Ishikawa (cell line): Measurements from ENCODE around the gene HEMK1.

Experiments
- CEBPB ChIP-seq: IDR thresholded peaks from 2 replicates; pipeline ENCODE4 v1.6.1; 2012
- CREB1 ChIP-seq: IDR thresholded peaks from 2 replicates; pipeline ENCODE4 v1.6.1; 2012; ENCODE audit warnings: low read depth
- EGR1 ChIP-seq: IDR thresholded peaks from 2 replicates; pipeline ENCODE4 v1.6.1; 2012
- EP300 ChIP-seq: IDR thresholded peaks from 2 replicates; pipeline ENCODE4 v1.6.1; 2012; ENCODE audit warnings: borderline replicate concordance
- FOXM1 ChIP-seq: IDR thresholded peaks from 2 replicates; pipeline ENCODE4 v1.6.1; 2012; ENCODE audit warnings: low read depth, borderline replicate concordance
- NFIC ChIP-seq: IDR thresholded peaks from 2 replicates; pipeline ENCODE4 v1.6.1; 2012
- RAD21 ChIP-seq: IDR thresholded peaks from 2 replicates; pipeline ENCODE4 v1.6.1; 2012; ENCODE audit warnings: low read depth
- TAF1 ChIP-seq: IDR thresholded peaks from 2 replicates; pipeline ENCODE4 v1.6.1; 2012; ENCODE audit warnings: low read depth, mild to moderate bottlenecking
- TCF12 ChIP-seq: IDR thresholded peaks from 2 replicates; pipeline ENCODE4 v1.6.1; 2012; ENCODE audit warnings: low read depth
- TEAD4 ChIP-seq: IDR thresholded peaks from 2 replicates; pipeline ENCODE4 v1.6.1; 2012
- YY1 ChIP-seq: IDR thresholded peaks from 2 replicates; pipeline ENCODE4 v1.6.1; 2012; ENCODE audit warnings: low read depth
- ZBTB7A ChIP-seq: IDR thresholded peaks from 2 replicates; pipeline ENCODE4 v1.6.1; 2012; ENCODE audit warnings: low read depth
- TF ChIP-seq, protein P1 (sequence below): IDR thresholded peaks from 2 replicates; pipeline ENCODE4 v1.6.1; 2012; ENCODE audit warnings: low read depth, mild to moderate bottlenecking
- TF ChIP-seq, protein P2 (sequence below): IDR thresholded peaks from 2 replicates; pipeline ENCODE4 v1.6.1; 2012
- TF ChIP-seq, protein P3 (sequence below): IDR thresholded peaks from 2 replicates; pipeline ENCODE4 v1.6.1; 2012

HEMK1 gene

DNA sequence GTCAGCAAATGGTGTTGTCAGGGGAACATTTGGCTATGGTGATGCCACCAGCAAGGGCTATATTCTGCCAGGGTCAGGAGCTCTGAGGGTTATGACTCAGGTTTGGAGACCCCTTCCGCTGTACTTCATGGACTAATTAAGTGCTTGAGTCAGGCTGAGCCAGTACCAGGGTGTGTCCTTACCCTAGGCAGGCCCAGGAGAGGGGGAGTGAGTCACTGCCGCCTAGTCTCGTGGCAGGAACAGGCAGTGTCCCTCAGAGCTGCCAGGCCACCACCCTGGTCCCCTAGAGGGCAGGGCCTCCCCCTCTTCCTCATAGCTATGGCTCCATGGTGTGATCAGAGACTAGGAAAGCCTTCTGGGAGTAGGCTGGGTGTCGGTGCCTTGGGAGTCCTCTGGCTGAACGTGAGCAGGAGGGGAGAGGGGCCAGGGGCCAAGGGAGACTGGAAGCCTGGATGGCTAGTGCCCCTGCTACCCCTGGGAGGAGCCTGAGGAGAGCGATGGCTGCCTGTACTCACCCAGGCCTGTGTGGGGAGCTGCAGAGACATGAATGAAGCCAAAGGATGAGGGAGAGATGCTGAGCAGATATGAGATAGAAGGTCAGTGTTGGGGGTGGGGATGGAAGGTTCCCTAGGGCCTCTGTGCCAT lies 58.2 kb downstream of the HEMK1 start:
- TF ChIP-seq NFIC (no peak), RAD21 (peak; percentile 23; the same call in 1 of the 2 replicates), EGR1 (no peak)

DNA sequence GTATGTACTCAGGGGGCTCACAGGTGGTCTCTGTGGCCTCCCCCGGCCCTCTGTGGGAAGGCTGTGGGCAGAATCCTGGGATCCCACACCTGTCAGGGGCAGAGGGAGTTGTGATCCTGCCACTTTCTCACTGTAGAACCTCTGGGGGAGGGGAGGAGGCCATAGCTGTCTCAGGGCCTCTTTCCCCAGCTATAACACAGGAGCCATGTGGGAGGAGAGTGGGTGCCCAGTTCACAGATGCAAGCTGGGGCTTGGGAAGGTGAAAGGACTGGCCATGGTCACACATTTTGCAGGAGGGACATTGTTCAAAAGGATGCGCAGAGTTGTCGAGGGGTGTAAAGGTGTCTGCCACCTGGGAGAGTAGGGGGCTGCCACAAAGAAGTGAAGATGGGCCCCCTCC lies 59.3 kb downstream of the HEMK1 start:
- TF ChIP-seq YY1 = no peak
- no peak for TF ChIP-seq TCF12
- TF ChIP-seq, protein P1, sequence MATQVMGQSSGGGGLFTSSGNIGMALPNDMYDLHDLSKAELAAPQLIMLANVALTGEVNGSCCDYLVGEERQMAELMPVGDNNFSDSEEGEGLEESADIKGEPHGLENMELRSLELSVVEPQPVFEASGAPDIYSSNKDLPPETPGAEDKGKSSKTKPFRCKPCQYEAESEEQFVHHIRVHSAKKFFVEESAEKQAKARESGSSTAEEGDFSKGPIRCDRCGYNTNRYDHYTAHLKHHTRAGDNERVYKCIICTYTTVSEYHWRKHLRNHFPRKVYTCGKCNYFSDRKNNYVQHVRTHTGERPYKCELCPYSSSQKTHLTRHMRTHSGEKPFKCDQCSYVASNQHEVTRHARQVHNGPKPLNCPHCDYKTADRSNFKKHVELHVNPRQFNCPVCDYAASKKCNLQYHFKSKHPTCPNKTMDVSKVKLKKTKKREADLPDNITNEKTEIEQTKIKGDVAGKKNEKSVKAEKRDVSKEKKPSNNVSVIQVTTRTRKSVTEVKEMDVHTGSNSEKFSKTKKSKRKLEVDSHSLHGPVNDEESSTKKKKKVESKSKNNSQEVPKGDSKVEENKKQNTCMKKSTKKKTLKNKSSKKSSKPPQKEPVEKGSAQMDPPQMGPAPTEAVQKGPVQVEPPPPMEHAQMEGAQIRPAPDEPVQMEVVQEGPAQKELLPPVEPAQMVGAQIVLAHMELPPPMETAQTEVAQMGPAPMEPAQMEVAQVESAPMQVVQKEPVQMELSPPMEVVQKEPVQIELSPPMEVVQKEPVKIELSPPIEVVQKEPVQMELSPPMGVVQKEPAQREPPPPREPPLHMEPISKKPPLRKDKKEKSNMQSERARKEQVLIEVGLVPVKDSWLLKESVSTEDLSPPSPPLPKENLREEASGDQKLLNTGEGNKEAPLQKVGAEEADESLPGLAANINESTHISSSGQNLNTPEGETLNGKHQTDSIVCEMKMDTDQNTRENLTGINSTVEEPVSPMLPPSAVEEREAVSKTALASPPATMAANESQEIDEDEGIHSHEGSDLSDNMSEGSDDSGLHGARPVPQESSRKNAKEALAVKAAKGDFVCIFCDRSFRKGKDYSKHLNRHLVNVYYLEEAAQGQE = no peak
- TF ChIP-seq, protein P2, sequence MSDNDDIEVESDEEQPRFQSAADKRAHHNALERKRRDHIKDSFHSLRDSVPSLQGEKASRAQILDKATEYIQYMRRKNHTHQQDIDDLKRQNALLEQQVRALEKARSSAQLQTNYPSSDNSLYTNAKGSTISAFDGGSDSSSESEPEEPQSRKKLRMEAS = no peak
- TF ChIP-seq TAF1 = no peak
- no peak for TF ChIP-seq ZBTB7A
- no peak for TF ChIP-seq EGR1
- TF ChIP-seq NFIC = no peak
- TF ChIP-seq EP300 = no peak
- no peak for TF ChIP-seq CEBPB
- TF ChIP-seq, protein P3, sequence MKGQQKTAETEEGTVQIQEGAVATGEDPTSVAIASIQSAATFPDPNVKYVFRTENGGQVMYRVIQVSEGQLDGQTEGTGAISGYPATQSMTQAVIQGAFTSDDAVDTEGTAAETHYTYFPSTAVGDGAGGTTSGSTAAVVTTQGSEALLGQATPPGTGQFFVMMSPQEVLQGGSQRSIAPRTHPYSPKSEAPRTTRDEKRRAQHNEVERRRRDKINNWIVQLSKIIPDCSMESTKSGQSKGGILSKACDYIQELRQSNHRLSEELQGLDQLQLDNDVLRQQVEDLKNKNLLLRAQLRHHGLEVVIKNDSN = no peak
- no peak for TF ChIP-seq FOXM1
- TF ChIP-seq RAD21 = no peak
- no peak for TF ChIP-seq TEAD4
- no peak for TF ChIP-seq CREB1

DNA sequence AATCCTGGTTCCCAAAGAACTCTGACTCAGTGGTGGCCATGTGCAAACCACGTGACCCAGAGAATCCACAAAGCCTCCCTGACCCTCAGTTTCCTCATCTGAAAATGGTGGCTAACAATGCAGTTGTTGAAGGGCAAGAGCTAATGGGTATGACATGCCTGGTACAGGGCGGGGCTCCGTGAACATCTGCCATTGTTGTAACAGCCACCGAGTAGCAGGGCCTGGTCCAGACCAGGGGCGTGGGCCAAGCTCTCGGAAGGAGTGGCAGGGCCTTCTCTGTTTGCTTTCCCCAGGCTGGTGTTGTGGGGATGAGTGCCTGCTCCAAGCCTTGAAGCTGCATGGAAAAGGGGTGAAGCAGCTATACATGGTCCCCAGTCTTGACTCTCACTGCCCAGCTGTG lies 61.1 kb downstream of the HEMK1 start:
- TF ChIP-seq ZBTB7A (no peak), RAD21 (no peak), FOXM1 (no peak), EGR1 (no peak), NFIC (no peak), TEAD4 (no peak), TCF12 (no peak), CREB1 (no peak), TAF1 (no peak), YY1 (no peak), CEBPB (no peak), EP300 (no peak)
- TF ChIP-seq, protein P3 = no peak
- TF ChIP-seq, protein P1 = no peak
- TF ChIP-seq, protein P2 = no peak

DNA sequence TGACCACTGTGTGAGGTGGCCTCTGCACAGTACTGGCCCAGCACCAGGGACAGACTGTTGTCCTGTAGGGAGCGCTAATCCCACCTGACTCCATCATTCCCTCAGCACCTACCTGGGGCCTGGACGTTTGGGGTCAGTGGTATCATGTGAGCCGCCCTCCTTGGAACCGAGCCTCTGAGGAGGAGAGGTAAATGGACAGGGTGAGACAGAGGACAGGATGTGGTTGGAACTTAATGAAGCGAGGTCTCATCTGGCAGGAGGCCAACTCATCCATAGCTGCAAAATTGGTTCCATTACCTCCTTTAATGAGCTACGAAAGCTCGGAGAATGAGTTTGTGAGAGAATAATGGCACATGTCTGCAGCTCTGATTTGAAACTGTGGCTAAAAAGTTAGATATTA lies 61.6 kb downstream of the HEMK1 start:
- no peak for TF ChIP-seq TAF1
- peak; percentile 74 for TF ChIP-seq NFIC
- TF ChIP-seq, protein P1 = no peak
- TF ChIP-seq FOXM1 = no peak

DNA sequence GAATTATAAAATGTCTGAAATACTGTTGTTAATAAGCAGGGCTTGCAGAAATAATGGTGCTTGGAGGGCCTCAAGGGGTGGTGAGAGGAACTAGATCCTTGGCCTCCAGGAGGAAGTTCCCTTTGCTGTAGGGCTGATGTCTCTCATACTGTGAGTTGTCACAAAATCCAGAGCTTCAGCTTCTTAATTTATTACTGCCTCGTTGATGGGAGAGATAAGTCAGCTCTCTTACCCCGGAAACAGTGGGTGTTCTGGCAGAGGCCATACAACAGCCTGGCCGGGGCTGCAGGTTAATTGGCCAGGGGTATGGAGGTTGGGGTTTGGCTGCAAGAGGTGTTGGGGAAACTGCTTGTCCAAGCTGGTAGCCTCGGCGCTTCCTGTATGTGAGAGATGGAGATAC lies 63.1 kb downstream of the HEMK1 start:
- TF ChIP-seq TAF1 (no peak), CEBPB (no peak), ZBTB7A (no peak), RAD21 (no peak), YY1 (no peak), EP300 (no peak), EGR1 (no peak), FOXM1 (no peak), CREB1 (no peak), TCF12 (no peak), TEAD4 (no peak), NFIC (no peak)
- TF ChIP-seq, protein P2 = no peak
- TF ChIP-seq, protein P3 = no peak
- TF ChIP-seq, protein P1 = no peak
